Activated CD4-positive, alpha-beta memory T cell treated with anti-CD3 and anti-CD28 coated beads for 36 hours (primary cell): Measurements from ENCODE around the gene PAPPA2. TPM values are rescaled to one million over a fixed set of nuclear protein-coding genes. Genes with fewer than 3 reads are reported as not detected.
"Not testable (repeated sequence)": the region's sequence is repeated elsewhere in the genome, so short reads cannot be mapped to it uniquely, and the experiment has no call there.

Experiments
- CTCF ChIA-PET: fragments of 350-600 bp; sonication (Branson Sonifier 250); formaldehyde crosslinking; loops from one replicate; lab custom pipeline; 2021; ENCODE audit warnings: antibody characterized with exemption, inconsistent platforms; lab: Charles Lee
- POLR2A ChIA-PET: fragments of 350-600 bp; sonication (Branson Sonifier 250); formaldehyde crosslinking; loops from one replicate; lab custom pipeline; 2021; ENCODE audit warnings: antibody characterized with exemption; lab: Charles Lee
- DNase-seq: peaks from one replicate; pipeline ENCODE4 v3.0.0-alpha.2; 2020
- H3K27ac Mint-ChIP-seq: one replicate; pipeline ENCODE4 v1.8.0; 2021; ENCODE audit warnings: mixed read lengths
- H3K27me3 Mint-ChIP-seq: one replicate; pipeline ENCODE4 v1.8.0; 2021; ENCODE audit warnings: mixed read lengths
- H3K36me3 Mint-ChIP-seq: one replicate; pipeline ENCODE4 v1.8.0; 2021; ENCODE audit warnings: mixed read lengths
- H3K4me1 Mint-ChIP-seq: one replicate; pipeline ENCODE4 v1.8.0; 2021; ENCODE audit warnings: low read depth, mixed read lengths
- H3K4me3 Mint-ChIP-seq: one replicate; pipeline ENCODE4 v1.8.0; 2021; ENCODE audit warnings: mild to moderate bottlenecking, mixed read lengths
- H3K9me3 Mint-ChIP-seq: one replicate; pipeline ENCODE4 v1.8.0; 2021; ENCODE audit warnings: mixed read lengths
- intact Hi-C: fragments of 100-400 bp; cut with micrococcal nuclease; formaldehyde crosslinking; loops from one replicate; pipeline ENCODE4 v1.15.1; 2023
- total RNA-seq, 2 experiments: library from RNA; stranded (reverse); gene quantifications; one replicate each; pipeline ENCODE4 v1.2.3, GENCODE V29; 2021

Gene PAPPA2
- total RNA-seq, 2 experiments from 2014 or later, result 0.44 to 0.64 TPM

DNA sequence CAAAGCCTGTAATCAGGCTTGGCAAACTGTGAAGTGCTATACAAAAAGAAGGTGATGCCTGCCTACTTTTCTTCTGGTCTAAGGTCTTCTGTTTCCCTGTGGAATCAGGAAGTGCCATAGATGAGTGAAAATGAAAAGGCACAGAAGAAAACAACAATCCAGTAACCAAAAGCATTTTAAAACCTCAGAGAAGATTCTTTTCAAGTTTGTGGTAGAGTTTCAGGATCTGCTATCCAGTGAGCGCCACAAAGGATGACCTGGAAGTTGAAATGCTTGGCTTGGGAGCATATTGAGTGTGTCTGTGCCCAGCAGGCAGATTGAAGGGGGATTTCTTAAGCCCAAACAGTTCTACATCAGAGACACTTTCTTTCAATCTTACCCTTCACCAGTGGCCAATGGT is 272.2 kb downstream of the PAPPA2 start:
- Mint-ChIP-seq H3K27me3 (no peaks in the 10 kb centered on the region), H3K4me3 (no peak overlapping the region), H3K9me3 (no peaks in the 10 kb centered on the region), H3K36me3 (no peaks in the 10 kb centered on the region), H3K27ac (no peak overlapping the region), H3K4me1 (no peaks in the 10 kb centered on the region)
- no peak for DNase-seq
- ChIA-PET CTCF (no interaction called here), POLR2A (no interaction called here)
- intact Hi-C loops, result no loop called here

DNA sequence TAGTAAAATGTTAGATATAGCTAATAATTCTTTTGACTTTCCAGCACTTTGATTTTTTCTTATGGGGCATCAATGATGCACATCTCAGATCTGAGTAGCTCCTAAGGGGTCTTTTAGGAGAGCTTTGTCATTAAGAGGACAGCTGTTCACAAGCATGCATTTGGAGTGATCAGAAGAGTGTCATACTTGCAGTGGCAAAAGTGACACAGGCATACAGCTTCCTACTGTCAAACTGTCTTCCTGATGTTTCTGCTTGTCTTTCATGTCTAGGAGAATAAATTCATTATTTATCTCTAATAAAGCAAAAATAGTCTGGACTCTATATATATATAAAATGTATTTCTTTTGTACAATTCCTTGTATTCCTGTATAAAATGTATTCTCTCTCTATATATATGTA is 273.0 kb downstream of the PAPPA2 start:
- Mint-ChIP-seq H3K36me3 (no peaks in the 10 kb centered on the region), H3K4me1 (no peaks in the 10 kb centered on the region), H3K27ac (no peak overlapping the region), H3K9me3 (no peaks in the 10 kb centered on the region), H3K4me3 (no peak overlapping the region), H3K27me3 (no peaks in the 10 kb centered on the region)
- DNase-seq, result no peak
- intact Hi-C loops, result no loop called here
- POLR2A ChIA-PET, result no interaction called here
- CTCF ChIA-PET, result no interaction called here

DNA sequence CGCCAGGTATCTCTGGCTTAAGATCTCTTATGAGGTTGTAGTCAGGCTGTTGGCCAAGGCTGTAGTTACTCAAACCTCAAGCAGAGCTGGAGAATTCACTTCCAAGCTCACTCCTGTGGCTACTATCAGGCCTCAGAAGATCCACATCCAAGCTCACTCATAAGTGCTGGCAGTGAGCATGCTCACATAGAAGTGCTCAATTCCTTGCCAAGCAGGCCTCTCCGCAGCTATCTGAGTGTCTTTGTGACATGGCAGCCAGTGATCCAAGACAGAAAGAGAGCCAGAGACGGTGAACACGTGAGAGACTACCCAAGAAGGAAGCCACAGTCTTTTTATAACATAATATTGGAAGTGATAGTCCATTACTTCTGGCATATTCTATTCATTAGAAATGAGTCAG is 278.2 kb downstream of the PAPPA2 start:
- H3K9me3 Mint-ChIP-seq, result peaks cover 5% of the 10 kb centered on the region
- POLR2A ChIA-PET, result no interaction called here
- CTCF ChIA-PET, result no interaction called here
- H3K27ac Mint-ChIP-seq, result no peak overlapping the region
- no peaks in the 10 kb centered on the region for H3K27me3 Mint-ChIP-seq
- H3K36me3 Mint-ChIP-seq, result no peaks in the 10 kb centered on the region
- no peak for DNase-seq
- intact Hi-C loops, result no loop called here
- no peak overlapping the region for H3K4me3 Mint-ChIP-seq
- H3K4me1 Mint-ChIP-seq, result no peaks in the 10 kb centered on the region

DNA sequence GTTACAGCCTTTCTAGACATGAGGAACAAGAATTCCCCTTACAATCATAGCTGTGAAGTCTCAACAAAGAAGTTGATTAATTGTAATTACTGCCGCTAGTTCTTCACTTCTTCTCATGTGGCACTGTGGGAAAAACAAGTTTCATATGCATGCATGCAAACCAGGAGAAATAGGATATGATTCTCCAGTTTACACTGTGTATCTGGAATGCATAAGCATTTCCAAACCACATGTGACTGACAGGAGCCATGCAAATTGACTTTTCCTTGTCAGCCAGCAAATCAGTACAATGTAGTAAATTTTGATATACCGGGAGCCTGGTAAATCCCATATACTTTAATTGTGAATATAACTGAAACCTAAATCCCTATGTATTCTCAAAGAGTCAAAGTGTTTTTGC is 279.3 kb downstream of the PAPPA2 start:
- H3K36me3 Mint-ChIP-seq, result no peaks in the 10 kb centered on the region

DNA sequence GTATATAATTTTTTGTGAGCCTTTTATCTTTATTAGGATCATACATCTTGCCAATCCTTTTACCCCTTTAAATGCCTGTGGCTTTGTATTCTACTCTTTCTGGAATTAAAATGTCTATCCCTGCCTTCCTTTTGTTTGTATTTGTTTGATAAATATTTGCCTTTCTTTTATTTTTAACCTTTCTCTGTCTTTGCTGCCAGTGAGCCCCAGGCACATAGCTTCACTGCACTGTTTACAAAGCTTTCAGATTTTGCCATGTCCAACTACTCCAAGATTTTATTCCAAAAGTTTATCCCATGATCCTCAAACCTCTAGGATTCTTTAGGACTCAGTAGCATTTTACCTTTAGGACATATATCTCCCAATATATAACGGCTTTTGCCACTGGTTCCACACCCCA is 281.2 kb downstream of the PAPPA2 start:
- H3K27ac Mint-ChIP-seq, result no peak overlapping the region
- intact Hi-C loops, result no loop called here
- H3K36me3 Mint-ChIP-seq, result no peaks in the 10 kb centered on the region
- no peak overlapping the region for H3K4me3 Mint-ChIP-seq
- H3K27me3 Mint-ChIP-seq, result no peaks in the 10 kb centered on the region
- POLR2A ChIA-PET, result no interaction called here
- no peaks in the 10 kb centered on the region for H3K4me1 Mint-ChIP-seq
- CTCF ChIA-PET, result no interaction called here
- DNase-seq, result no peak
- peaks cover 5% of the 10 kb centered on the region for H3K9me3 Mint-ChIP-seq

More for the DNA sequence above, 279.3 kb downstream of the PAPPA2 start:
- H3K4me3 Mint-ChIP-seq, result no peak overlapping the region
- no peak overlapping the region for H3K27ac Mint-ChIP-seq
- intact Hi-C loops, result no loop called here
- CTCF ChIA-PET, result interaction anchor here (0.6 to 0.7 kb wide), 2 partner anchors 137 to 487 kb away, joined by 4 read pairs; no protein-coding TSS in a partner anchor
- DNase-seq, result no peak
- POLR2A ChIA-PET, result no interaction called here
- H3K9me3 Mint-ChIP-seq, result peaks cover 5% of the 10 kb centered on the region
- H3K27me3 Mint-ChIP-seq, result no peaks in the 10 kb centered on the region
- H3K4me1 Mint-ChIP-seq, result no peaks in the 10 kb centered on the region

DNA sequence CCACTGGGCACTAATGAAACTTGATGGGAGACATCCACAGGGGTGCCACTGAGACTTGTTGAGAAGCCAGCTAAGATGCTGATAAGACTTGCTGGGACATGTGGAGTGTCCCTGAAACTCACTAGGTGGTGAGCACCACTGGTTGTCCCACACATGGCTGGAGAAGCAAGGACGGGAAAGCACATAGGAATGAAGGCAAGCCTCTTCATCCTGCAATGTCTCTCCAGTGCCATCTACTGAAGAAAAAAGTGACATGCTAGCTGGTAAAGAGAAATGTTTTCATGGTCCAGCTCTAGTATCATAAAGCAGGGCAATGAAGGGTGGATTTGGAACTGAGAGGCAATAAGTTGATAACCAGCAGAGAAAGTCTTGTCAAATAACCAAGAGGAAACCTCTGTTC is 283.0 kb downstream of the PAPPA2 start:
- peaks cover 4% of the 10 kb centered on the region for H3K27me3 Mint-ChIP-seq
- H3K27ac Mint-ChIP-seq, result no peak overlapping the region
- intact Hi-C loops, result no loop called here
- H3K4me3 Mint-ChIP-seq, result no peak overlapping the region
- H3K4me1 Mint-ChIP-seq, result no peaks in the 10 kb centered on the region
- peaks cover 9% of the 10 kb centered on the region for H3K9me3 Mint-ChIP-seq
- POLR2A ChIA-PET, result no interaction called here
- no peaks in the 10 kb centered on the region for H3K36me3 Mint-ChIP-seq
- CTCF ChIA-PET, result interaction anchor here (1.0 kb wide), 1 partner anchor 61 kb away, joined by 4 read pairs; no protein-coding TSS in a partner anchor
- DNase-seq, result no peak

DNA sequence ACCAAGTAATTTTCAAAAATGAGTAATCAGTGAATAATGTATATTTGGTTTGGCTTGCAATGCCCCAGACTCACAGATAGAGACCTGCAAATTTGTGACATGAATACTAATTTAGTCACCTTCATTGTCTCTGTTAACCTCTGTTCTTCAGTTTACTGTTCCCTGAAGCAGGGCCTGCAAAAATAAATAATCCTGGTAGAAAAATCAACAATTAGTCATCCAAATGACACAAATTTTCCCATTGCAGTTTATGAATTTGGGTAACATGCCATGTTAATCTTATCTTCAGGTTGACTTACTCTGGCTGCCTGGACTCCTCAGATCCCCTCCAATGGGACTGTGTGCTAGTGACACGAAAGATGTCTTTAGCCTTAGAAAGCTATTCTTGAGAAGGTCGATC is 289.5 kb downstream of the PAPPA2 start:
- intact Hi-C loops, result no loop called here
- no peaks in the 10 kb centered on the region for H3K36me3 Mint-ChIP-seq
- peaks cover 4% of the 10 kb centered on the region for H3K27me3 Mint-ChIP-seq
- CTCF ChIA-PET, result no interaction called here
- no peaks in the 10 kb centered on the region for H3K4me1 Mint-ChIP-seq
- no peak for DNase-seq
- H3K27ac Mint-ChIP-seq, result no peak overlapping the region
- POLR2A ChIA-PET, result no interaction called here
- H3K9me3 Mint-ChIP-seq, result peaks cover 4% of the 10 kb centered on the region
- no peak overlapping the region for H3K4me3 Mint-ChIP-seq

DNA sequence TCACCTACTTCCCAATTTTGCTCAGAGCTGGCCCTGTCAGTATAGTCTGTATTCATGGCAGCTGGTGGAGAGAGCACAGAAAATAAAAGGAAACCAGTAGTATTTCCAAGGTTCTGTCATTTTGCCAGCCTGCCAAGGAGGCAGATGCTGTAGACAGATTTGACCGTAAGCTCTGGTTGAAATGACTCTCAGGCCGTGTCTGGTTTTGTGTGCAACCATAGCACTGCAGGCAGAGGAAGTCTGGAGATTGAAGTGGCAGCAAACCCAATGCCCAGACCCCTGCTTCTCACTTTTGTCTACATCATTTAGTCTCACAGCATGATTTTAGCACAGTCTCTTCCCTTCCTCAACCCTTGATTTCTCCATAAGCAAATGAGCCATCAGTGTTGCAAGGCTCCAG is 291.7 kb downstream of the PAPPA2 start:
- Mint-ChIP-seq H3K4me3 (no peak overlapping the region), H3K36me3 (no peaks in the 10 kb centered on the region), H3K9me3 (no peaks in the 10 kb centered on the region), H3K27me3 (no peaks in the 10 kb centered on the region), H3K4me1 (no peaks in the 10 kb centered on the region), H3K27ac (no peak overlapping the region)
- ChIA-PET POLR2A (no interaction called here), CTCF (no interaction called here)
- no peak for DNase-seq
- intact Hi-C loops, result no loop called here

DNA sequence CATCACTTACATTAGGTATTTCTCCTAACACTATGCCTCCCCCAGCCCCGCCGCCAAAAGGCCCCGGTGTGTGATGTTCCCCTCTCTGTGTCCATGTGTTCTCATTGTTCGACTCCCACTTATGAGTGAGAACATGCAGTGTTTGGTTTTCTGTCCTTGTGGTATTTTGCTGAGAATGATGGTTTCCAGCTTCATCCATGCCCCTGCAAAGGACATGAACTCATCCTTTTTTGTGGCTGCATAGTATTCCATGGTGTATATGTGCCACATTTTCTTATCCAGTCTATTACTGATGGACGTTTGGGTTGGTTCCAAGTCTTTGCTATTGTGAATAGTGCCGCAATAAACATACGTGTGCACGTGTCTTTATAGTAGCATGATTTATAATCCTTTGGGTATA is 293.8 kb downstream of the PAPPA2 start:
- CTCF ChIA-PET, H3K27me3 Mint-ChIP-seq, POLR2A ChIA-PET, intact Hi-C loops, H3K36me3 Mint-ChIP-seq, DNase-seq, H3K27ac Mint-ChIP-seq, H3K4me3 Mint-ChIP-seq, H3K9me3 Mint-ChIP-seq, H3K4me1 Mint-ChIP-seq: not testable (repeated sequence)

DNA sequence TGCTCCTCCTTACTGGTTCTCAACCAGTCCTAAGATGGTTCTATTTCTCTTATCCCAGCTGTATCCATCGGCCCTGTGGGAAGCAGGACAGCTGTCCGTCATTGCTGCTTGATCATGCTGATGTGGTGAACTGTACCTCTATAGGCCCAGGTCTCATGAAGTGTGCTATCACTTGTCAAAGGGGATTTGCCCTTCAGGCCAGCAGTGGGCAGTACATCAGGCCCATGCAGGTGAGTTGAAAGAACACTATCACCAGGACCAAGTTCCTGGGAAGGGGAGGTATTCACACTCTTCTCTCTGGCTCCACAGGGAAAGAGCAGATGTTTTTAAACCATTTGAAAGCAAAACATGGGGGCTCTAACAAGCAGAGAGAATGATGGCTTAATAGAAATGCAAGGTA is 302.6 kb downstream of the PAPPA2 start:
- Mint-ChIP-seq H3K9me3 (no peaks in the 10 kb centered on the region), H3K36me3 (no peaks in the 10 kb centered on the region), H3K27ac (no peak overlapping the region), H3K4me1 (no peaks in the 10 kb centered on the region), H3K27me3 (no peaks in the 10 kb centered on the region), H3K4me3 (no peak overlapping the region)
- ChIA-PET POLR2A (no interaction called here), CTCF (no interaction called here)
- intact Hi-C loops, result no loop called here
- no peak for DNase-seq

DNA sequence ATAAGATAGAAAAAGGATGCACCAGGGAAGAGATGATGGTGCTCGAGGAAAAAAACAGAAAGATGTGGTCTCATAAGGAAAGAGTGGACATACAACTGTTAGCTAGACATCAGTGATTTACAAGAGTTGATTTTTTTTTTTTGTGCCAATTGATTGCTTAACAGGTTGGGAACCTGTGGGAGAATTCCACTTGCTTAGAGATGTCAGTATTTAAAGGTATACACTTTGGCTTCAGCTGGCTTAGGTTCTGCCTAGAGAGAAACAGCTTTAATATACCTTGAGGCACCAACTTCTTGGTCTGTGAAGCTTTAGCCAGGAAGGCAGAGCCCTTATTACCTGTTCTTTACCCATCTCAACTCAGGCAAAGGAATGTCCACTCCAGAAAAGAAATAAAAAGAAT is 303.8 kb downstream of the PAPPA2 start:
- no peaks in the 10 kb centered on the region for H3K36me3 Mint-ChIP-seq
- H3K4me3 Mint-ChIP-seq, result no peak overlapping the region
- ChIA-PET CTCF (no interaction called here), POLR2A (no interaction called here)
- no peaks in the 10 kb centered on the region for H3K27me3 Mint-ChIP-seq
- H3K27ac Mint-ChIP-seq, result no peak overlapping the region
- H3K9me3 Mint-ChIP-seq, result no peaks in the 10 kb centered on the region
- H3K4me1 Mint-ChIP-seq, result no peaks in the 10 kb centered on the region
- intact Hi-C loops, result no loop called here
- DNase-seq, result no peak

DNA sequence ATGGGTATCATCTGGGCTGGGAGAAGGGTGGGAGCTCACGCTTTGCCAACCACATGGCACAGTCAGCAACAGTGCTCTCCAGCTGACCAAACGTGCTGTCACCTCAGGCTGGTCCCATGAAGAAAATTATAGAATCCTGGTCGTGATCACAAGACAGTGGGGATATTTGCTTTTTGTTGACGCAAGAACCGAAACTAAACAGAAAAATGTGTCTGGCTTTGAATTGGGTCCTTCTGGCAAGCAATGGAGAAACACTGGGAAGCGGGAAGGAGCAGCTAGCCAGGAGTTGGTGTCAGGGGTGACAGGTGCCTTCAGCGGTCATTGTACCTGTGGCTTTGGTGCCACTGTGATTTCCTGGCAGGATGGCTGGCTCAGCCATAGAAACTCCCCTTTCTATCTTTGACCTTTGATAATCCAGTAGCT is 304.8 kb downstream of the PAPPA2 start:
- ChIA-PET POLR2A (no interaction called here), CTCF (no interaction called here)
- Mint-ChIP-seq H3K4me3 (no peak overlapping the region), H3K9me3 (no peaks in the 10 kb centered on the region), H3K4me1 (no peaks in the 10 kb centered on the region), H3K27ac (no peak overlapping the region), H3K36me3 (no peaks in the 10 kb centered on the region), H3K27me3 (no peaks in the 10 kb centered on the region)
- DNase-seq, result no peak
- intact Hi-C loops, result no loop called here

DNA sequence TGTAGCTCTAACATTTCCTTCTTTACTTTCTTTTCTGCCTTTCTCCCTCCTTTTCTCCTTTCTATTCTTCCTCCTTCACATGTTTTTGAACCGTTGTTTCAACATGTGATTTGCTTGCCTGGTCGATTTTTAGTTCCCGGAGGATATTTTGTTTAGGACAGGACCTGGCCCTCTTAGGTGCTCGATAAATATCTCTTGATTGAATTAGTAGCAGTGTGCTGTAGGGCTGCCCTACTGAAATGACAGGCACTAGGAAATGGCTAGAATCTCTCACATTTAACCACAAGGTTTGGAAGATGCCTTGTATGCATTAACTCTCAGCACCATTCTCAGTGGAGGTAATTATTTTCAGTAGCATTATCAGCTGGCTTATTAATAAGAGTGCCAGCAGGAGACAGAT is 305.6 kb downstream of the PAPPA2 start:
- no peak for DNase-seq
- no peaks in the 10 kb centered on the region for H3K27me3 Mint-ChIP-seq
- H3K9me3 Mint-ChIP-seq, result no peaks in the 10 kb centered on the region
- H3K4me3 Mint-ChIP-seq, result no peak overlapping the region
- ChIA-PET CTCF (no interaction called here), POLR2A (no interaction called here)
- H3K4me1 Mint-ChIP-seq, result no peaks in the 10 kb centered on the region
- no peaks in the 10 kb centered on the region for H3K36me3 Mint-ChIP-seq
- intact Hi-C loops, result no loop called here
- H3K27ac Mint-ChIP-seq, result no peak overlapping the region
